GM21619 (cell line): ENCODE measurements around the gene ANK3.
"Not testable (repeated sequence)": the region's sequence is repeated elsewhere in the genome, so short reads cannot be mapped to it uniquely, and the experiment has no call there.

Experiments
- ATAC-seq: cut with Tn5 transposase; IDR thresholded peaks from one replicate; pipeline ENCODE4 v1.9.1; 2021; ENCODE audit not compliant: unreplicated experiment

Gene ANK3

GRCh38 chr10:60041489-60042133 lies 348.1 kb downstream of the ANK3 start:
- ATAC-seq, result no peak

GRCh38 chr10:60040014-60040662 lies 349.5 kb downstream of the ANK3 start:
- no peak for ATAC-seq

DNA sequence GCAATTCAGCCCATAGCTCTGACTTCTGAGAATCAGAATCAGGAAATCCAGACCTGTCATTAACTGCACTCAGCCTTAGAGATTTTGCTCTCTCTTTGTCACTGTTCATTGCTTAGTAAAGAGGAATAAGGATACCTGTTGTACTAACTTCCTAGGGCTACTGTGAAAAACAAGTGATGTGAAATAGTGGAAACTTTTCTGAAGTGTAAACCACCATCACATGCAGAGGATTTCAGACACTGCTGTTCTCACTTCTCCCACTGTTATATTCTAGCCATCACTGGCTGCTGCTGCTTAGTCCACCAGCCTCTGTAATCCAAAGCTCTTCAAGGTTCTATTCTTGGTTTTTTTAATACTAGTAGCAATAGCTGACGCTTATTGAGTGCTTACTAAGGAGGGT lies 353.7 kb downstream of the ANK3 start:
- ATAC-seq, result no peak

DNA sequence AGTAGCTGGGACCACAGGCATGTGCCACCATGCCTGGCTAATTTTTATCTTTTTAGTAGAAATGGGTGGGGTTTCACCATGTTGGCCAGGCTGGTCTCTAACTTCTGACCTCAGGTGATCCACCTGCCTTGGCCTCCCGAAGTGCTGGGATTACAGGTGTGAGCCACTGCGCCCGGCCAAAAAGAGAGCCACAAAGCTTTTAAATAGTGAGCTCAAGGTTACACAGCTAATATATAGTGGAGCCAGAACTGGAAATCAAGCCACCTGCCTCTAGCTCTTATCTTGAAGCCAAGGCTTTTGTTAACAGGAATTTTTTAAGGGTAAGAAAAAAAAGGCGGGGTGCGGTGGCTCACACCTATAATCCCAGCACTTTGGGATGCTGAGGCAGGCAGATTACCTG lies 354.3 kb downstream of the ANK3 start:
- ATAC-seq, result not testable (repeated sequence)

- peak; percentile 52 for ATAC-seq
Measured at GRCh38 chr10:60032723-60033122, 357.0 kb downstream of the ANK3 start.

DNA sequence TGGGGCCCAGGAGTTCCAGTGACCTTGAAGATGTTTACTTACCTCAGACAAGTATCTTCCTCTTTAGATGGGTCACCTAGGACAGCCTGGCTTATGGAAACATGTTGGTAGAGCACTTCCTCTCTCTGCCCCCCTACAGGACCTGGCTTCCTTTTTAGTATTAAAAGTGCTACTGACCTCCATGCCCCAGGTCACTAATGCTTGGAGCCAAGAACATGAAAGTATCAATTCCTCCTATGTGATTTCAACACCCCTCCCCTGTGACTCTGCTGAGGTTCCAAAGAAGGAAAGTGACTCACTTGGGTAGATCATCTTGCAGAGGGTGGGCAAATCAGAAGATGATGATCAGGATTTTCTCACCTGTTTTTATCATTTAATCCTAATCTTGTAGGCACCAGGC lies 358.0 kb downstream of the ANK3 start:
- peak; percentile 43 for ATAC-seq

DNA sequence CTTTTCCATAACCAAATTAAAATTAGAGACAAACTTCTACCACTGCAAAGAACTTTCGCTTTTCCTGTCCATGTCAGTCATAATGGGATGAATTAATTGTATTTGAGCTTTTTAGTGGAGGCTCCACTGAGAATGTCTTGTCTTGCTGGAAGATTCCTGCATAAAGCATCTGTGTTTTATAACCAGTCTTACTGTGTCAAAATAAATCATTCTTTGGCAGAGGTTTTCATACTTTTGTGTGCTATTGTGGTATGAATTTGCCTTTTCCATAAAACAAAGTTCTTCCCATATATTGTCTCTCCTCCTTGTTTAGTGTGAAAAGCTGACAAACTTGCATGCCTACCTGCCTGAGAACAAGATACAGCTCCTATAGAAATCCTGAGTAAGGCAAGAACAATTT lies 358.5 kb downstream of the ANK3 start:
- no peak for ATAC-seq

GRCh38 chr10:60029475-60029874 lies 360.2 kb downstream of the ANK3 start:
- no peak for ATAC-seq

DNA sequence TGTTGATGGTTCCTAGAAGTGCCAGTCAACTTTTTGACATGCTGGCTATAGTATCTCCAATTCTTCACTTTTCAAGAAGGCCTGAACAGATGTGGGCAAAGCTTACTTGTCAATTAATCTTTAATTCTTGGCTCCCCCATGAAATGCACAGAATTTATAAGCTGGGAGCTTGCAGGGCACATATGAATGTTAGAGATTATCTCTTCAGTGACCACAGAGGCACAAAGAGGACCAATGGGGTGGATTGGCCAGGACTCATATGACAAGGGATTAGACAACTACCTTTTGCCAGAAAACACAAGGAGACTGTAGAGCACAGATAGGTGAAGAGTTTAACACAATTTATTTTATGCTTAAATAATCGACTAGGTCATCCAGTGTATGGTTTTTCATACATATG lies 361.6 kb downstream of the ANK3 start:
- no peak for ATAC-seq

GRCh38 chr10:60025279-60025678 lies 364.4 kb downstream of the ANK3 start:
- ATAC-seq, result no peak

GRCh38 chr10:60024506-60024905 lies 365.2 kb downstream of the ANK3 start:
- ATAC-seq, result no peak

- no peak for ATAC-seq
Measured at GRCh38 chr10:60023155-60023877, 366.4 kb downstream of the ANK3 start.

DNA sequence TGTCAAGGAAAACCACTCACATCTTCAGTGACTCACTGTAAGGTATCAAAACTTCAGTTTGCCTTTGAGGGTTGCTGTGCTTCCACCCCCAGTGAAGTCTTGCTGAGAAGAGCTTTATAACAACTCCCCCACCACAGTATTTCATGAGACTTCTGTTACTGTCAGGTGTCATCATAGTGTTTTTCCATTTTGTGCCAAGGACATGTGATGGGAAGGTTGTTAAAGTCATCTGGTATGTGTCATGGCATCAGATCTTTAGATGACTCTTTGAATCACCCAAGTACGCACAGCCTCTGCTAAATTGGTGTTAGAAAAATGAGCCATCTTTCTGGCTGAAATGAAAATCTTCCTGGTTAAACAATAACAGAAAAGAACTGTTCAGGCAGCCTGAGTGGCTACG lies 368.3 kb downstream of the ANK3 start:
- no peak for ATAC-seq

DNA sequence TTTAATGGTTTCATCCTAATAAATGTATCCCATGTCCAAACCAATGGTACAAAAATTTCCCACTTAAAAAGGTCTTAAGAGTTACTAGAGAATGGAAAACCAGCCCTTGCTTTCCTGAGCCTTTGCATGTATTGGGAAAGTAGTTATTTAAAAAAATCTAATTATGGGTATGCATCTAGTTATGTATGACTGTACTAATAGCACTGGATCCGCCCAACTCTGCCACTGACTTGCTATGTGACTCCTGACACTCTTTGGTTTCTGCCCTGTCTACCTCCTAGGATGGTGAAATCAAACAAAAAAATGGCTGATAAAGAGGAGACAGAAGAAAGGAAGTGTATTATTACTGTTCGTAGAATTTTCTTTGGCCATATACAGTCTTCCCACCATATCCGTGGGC lies 372.9 kb downstream of the ANK3 start:
- ATAC-seq, result no peak

DNA sequence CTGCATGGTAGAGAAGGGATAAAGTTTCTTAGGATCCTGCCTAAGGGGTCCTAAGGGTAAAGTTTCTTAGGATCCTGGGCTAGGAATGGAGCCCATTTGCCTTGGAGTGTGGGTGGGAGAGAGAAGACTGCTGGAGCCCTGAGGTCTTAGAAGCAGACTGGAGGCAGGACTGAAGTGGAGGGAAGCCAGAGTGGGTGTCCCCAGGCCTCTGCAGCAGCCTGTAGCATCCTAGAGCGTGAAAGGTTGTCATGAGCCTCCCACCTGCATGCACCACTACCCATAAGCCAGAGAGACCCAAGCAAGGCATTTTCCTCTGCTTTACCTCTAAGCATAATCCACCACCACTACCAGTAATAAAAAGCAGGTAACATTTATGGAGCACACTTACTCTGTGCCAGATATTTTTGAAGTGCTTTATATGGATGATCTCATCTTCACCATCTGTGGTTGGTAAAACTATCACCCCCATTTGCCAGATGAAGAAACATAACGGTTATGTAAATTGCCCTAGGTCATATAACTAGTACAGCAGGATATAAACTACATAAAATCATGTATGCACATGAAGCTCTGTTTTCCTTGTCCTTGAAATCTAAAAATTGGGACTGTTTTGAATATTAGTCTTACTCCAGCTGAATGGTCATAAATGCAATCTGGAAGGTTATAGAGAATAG lies 379.8 kb downstream of the ANK3 start:
- no peak for ATAC-seq

DNA sequence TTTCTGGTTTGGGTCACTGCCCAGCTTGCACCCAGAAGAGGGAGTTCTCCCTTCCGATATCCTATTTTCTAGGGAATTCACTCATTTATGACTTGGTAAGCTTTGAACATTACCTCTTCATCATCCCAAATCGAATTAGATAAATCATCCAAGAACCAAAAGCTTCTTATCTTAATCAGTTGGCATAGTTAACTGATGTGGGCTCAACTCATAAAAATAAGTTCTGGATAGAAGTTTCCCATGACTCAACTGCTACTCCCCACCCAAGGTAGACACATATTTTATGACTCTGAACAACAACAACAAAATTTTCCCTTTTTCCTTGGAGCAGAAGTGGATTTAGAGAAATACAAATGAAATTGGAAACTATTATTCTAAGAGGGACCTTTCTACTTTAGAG lies 380.4 kb downstream of the ANK3 start:
- ATAC-seq, result no peak

GRCh38 chr10:60008816-60009215 lies 380.9 kb downstream of the ANK3 start:
- ATAC-seq, result no peak

DNA sequence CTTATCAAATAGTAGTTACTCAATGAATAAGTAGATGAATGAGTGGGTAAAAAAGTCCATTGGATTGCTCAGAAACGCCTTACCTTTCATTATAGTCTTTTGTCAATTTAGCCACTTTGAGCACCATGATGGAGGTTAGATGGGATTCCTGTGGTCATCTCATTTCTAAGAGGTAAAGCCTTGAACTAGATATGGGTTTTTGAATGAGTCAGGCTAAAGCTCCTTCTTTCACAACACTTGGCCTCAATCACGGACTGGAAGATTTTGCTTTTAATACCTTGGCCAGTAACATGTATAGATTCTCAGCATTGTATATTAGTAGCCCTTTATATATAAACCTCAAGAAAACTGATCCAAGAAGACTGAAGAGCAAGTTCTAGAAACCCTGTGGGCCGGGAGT lies 383.6 kb downstream of the ANK3 start:
- no peak for ATAC-seq

DNA sequence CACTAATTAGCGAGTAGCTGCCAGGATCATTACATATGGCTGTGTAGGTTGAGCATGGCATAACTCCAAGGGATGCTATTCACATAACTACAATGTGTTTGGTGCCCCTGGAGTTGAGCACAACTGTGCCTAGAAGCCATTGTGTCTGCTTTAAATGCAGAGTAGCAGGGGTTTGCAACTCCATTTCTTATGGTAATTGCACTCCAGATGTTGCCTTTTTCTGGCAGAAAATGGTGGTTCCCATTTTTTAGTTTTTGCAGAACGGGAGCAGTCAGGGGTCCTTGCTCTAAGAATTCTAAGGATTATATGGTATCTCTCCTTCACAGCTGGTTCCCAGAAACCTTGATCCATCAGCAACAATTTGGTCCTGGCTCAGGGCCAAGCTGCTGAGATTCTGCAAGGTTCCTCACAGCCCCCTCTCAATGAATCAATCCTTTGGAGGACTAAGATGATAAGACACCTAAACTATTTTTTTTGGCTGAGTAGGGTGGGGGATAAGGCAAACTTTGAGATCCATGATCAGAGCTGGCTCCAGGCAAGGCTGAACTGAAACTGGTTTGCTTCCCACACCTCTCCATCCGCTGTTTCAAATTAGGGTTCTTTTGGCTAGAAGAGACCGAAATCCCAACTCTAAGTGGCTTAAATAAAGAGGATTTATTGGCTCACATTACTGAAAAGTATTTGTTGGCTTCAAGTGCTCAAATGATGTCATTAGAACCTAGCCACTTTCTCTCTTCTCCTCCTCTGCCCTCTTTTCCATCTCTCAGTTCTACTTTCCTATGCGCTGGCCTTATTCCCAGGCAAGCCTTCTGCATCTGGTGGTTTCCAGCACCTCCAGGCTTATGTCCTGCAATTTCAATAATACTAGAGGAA lies 385.8 kb downstream of the ANK3 start:
- ATAC-seq, result no peak

- ATAC-seq, result no peak
Measured at GRCh38 chr10:60000747-60001146, 388.9 kb downstream of the ANK3 start.
